CD4-positive, alpha-beta T cell treated with Interleukin-15 for 1 hour (primary cell): Measurements from ENCODE around the gene PANK4.
"Not testable (repeated sequence)": the region's sequence is repeated elsewhere in the genome, so short reads cannot be mapped to it uniquely, and the experiment has no call there.

ENCODE experiments used
- DNase-seq: peaks from one replicate; pipeline ENCODE4 v3.0.0-alpha.2; 2020

PANK4 gene

DNA sequence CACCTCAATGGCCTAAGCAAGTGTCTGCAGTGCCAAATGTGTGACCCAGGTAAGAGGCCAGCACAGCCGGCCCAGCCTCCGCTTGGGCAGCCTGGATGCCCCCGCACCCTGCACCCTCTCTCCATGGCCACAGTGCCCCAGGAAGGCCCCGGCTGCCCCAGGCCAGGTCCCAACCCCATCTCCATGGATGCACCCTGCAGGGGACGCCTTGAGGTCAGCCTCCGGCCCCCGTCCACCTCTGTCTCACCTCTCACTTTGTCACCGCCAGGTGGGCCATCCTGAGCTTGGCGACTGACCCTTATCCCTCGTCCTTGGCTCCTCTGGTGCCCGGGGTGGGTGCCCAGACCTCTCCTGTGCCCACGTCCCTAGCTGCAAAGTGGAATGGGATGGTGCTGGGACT lies 32.0 kb upstream of the PANK4 start:
- no peak for DNase-seq

DNA sequence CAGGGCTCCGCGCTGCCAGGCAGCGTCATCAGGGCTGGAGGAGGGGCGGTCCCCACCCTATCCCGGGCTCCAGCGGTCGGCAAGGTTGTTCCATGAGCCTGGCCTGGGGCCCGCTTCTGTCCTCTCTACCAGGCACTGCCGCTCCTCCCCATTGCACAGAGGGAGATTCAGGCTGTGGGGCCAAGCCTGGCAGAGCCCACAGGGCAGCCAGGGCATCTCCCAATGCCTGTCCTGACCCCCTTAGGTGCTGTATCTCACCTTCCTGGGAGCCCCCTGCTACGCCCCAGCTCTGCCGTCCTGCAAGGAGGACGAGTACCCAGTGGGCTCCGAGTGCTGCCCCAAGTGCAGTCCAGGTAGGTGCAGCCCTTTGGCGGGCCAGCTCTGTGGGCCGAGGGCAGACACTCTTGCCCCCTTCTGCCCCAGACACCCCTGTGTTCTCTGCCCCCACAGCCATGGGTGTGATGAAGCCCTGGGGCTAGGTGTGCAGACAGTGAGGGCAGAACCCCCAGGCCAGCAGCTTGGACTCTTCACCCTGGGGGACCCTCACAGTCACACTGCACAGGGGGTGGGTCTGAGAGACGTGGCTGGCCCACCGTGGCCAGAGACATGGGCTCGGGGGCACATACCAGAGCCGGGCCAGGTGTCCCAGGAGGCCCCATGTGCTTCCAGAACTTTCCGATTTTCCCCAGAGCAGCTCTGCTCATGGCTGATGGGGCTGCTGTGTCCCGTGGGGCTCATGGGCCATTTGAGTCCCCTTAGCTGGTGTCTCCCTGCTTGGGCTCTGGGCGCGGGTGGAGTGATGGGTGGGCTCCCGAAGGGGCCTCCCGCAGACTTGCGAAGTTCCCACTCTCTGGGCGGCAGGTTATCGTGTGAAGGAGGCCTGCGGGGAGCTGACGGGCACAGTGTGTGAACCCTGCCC lies 31.3 kb upstream of the PANK4 start:
- no peak for DNase-seq

DNA sequence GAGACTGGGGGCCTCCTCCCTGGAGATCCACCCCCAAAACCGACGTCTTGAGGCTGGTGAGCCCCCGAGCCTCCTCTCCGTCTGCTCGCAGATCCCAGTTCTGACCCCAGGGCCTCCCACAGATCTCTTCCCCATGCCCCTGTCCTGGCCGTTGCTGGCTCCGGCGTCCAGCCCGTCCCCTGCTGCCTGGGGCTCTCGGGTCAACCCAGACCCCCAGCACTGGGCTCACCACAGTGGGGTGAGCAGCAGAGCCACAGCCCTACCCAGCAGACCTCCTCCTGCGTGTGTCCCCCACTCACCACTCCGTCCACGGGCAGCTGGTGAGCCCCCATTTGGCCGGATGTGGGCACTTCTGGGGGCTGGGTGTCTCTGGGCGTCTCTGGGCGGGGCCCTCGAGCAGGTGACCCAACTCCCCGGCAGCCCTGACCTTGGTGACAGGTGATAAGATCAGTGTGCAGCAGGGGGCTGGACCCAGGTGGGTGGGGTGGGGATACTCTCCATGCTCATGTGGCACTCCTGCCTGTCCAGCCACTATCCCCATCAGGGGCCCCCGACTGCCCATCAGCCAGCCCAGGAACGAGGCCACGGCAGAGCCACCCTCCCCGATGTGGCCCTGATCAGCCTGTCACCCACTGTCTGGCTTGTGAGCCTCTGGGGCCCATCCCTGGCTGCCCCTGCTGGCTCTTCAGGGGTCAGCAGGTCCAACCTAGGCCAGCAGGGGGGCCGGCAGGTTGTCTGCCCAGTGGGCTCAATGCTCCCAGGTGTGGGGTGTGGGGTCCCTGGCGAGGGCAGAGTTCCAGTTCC lies 30.5 kb upstream of the PANK4 start:
- DNase-seq: peak; percentile 53

DNA sequence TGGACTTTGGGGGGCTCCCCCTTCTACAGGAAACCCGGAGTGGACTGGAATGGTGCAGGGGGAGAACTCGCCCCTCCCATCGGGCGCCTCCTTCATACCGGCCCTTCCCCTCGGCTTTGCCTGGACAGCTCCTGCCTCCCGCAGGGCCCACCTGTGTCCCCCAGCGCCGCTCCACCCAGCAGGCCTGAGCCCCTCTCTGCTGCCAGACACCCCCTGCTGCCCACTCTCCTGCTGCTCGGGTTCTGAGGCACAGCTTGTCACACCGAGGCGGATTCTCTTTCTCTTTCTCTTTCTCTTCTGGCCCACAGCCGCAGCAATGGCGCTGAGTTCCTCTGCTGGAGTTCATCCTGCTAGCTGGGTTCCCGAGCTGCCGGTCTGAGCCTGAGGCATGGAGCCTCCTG lies 29.9 kb upstream of the PANK4 start, which contains the start of gene TNFRSF14:
Gene TNFRSF14, plus strand, starts transcription at position 95 of the 401 bp plus-strand sequence. Its CDS starts 294 bp downstream, at position 389.
- peak; percentile 78 for DNase-seq

DNA sequence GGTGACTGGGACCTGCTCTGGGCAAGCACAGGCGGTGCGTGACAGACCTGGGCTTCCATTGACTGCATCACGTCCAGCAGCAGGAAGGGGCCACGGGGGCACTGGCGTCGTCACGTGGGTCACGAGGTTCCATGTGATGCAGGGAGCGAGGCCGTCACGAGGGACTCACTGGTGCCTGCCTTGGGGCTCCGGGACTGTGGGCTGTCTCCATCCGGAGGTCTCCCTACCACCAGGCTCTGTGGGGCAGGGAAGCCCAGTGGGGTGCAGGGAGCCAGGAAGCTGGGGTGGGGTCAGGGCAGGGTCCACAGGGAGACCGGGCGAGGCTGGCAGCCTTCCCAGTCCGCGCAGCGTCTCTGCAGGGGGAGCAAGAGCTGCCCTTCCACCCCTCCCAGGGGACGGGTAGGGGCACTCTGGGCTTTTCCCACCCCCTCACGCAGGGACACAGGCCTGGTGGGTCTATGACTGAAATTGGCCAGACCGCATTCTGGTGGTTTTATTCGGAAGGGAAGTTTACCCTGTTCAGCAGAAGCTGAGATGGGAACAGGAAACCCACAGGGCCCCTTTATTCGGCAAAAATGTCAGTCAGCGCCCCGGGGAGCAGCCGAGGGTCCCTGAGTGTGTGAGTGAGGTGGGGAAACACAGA lies 29.4 kb upstream of the PANK4 start:
- peak; percentile 86 for DNase-seq

DNA sequence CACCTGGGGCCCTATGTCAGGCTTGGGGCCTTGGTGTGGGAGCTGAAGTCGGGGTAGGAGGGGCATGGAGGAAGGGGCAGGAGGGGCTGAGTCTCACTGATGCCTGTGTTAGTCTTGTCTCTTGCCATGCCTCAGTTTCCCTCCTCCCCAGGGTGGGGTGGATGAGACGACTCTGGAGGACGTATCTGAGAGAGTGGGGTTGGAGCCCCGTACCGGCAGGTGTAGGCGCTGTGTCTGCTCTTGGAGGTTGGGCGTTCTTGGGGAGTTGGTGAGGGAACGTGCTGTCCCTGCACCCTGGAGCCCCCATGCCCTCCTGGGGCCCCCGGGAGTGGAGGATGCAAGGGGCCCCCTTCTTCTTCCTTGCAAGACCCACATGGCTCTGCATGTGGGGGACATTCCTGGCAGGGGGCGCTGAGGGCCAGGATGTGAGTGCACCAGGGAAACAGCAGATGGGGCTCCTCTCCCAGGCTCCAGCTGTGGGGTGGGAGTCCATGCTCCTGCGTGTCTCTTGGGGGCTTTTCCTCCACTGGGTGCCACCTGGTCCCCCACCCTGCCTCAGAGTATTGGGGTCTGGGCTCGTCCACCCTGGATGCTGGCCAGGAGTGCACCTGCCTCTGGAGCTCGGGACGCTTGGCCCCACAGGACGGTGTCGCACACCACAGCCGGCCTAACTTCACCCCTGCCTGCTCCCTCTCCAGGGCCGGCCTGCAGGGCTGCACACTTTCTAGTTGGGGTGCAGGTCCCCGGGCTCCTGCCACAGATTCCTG lies 28.4 kb upstream of the PANK4 start:
- peak; percentile 71 for DNase-seq

DNA sequence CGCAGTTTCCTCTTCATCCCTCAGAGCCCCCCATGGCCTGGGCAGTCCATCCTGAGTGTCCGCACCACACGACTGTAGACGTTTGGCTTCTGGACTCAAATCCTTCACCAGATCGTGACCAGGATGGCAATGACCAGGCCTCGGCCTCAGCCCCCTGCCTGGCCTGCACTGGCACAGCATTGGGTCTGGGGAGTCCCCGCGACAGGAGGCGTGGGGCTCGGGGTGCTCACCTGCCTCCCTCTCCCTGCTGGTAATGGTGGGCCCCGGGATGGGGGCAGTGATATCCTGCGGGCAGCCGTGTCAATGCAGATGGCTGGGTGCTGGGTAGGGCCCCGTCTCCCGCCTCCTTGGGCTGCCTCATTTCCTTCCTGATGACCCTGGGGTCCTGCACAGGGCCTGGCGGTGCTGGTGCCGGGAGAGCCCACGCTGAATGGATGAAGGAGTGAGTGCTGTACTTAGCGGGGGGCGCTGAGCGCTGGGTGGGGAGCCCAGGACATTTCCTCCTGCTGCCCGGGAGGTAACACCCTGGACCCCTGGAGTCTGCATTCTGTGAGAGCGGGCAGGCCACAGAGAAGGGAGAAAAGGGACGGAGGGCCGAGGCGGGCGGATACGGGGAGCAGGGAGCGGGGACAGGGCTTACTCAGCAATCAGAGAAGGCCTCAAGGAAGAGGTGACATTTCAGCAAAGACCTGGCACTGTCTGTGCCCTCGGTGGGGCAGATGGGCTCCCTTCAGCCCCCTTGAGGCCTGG lies 27.6 kb upstream of the PANK4 start:
- no peak for DNase-seq

DNA sequence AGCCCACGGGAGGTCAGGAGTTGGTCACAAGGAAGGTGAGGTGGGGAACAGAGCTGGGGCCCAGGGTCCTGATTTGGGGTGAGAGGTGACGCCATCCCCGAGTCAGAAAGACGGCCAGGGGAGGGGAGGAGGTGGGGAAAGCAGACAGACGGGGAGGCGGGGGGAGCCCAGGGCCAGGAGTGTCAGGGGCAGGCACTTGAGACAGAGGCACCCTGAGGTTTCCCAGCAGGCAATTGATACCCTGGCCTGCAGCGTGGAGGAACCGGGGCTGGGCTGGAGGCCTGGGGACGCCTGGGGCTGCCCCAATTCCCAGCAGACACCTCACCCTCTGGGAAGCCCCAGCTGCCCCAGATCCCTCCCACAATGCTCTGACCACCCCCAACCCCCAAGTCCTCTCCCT lies 26.7 kb upstream of the PANK4 start:
- DNase-seq: not testable (repeated sequence)

DNA sequence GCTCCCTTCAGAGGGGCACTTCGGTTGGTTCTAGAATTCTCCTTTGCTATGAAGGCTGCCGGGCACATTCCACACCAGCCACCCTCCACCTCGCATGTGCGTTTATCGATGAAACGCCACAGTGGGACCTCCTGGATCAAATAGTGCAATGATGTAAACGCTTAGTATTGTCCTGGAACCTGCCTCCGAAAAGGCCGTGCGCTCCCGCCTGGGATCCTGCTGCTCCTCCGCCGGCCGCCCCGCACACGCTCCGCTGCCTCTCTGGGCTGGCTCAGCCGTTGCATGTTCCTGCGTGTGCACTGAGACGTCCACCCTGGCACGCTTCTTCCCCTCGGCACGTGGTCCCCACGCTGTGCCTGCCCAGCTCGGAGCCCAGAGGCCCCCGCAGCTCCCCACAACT lies 25.8 kb upstream of the PANK4 start:
- no peak for DNase-seq

DNA sequence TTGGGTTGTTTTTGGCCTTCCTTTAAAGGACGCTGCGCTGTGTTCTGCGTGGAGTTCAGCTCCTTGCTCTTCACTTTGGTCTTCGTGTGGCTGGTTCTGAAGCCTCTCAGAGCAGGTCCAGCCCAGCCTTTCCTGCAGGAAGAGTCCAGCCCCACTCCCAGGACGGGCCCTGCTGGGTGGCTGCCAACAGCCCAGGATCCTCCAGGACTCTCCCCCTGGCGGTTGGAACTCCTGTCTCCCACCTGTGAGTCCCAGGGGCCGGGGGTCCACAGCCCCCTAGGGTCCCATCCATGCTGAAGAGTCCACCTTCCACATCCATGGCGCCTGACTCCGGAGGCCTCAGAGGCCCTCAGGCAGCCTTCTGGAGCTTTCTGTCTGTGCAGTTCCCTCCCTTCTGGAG lies 25.1 kb upstream of the PANK4 start:
- not testable (repeated sequence) for DNase-seq

DNA sequence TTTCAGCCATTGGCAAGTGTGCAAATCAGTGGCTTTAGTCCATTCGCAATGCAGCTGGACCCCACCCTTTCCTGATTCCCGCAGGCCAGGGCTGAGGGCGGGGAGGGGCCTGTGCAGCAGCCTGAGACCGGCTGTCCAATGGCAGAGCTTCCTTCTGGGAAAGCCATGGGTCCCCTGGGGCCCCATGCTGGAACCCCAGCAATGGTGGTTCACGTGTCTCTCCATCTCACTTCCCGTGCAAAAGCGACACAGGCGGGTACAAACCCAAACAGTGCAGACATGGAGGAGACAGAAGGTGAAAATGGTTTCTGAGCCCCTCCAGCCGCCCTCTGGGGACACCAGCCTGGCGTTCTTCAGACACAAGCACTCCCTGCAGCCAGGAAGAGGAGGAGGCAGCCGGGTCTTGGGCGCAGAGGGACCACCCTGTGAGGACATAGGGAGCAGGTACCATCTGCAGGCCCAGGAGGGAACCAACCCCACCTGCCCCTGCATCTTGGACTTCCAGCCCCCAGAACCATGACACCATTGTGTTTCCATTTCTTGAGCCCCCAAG lies 24.0 kb upstream of the PANK4 start:
- not testable (repeated sequence) for DNase-seq

DNA sequence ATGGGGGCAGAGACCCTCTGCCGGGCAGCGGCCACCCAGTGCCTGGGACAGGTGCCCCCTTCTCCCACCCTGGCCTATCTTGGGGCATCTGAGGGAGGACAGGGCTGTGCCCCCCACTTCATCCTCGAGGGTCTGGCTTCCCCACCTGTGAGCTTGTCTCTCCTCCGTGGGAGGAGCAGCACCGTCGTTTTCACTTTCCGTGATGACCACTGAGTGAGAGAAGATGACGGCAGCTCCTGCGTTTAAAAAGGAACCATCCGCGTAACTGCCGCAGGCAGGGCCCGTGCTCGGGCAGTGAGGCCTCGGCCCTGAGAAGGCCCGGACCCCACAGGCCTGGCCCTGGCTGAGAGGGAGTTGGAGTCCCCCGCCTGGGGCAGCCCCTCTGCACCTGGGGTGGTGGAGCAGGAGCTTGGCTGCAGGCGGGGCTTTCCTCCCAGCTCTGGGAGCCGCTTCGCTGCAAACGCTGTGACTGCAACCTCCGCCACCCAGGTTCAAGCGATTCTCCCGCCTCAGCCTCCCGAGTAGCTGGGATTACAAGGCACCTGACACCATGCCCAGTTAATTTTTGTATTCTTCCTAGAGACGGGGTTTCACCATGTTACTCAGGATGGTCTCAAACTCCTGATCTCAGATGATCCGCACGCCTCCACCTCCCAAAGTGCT lies 23.1 kb upstream of the PANK4 start:
- DNase-seq: not testable (repeated sequence)

DNA sequence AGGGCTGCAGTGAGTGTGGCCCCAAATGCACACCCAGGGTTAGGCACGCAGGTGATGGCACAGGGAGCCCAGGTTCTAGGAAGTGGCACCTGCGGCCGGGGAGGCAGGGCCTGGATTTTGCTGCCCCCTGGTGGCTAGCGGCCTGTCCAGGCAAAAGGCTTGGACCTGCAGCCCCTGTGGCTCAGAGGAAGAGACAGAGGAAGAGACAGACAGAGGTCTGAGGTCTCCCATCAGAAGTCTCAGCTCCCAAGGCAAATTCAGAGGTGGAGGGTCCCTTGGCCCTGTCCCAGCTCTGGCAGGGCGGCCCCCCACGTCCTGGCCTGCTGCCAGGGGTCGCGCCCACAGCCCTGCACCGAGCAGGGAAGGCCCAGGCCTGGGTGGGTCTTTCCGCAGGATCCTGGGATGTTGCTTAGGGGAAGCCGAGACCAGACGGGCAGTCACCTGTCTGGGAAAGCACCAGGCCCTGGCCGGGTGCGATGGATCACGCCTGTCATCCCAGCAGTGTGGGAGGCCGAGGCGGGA lies 21.7 kb upstream of the PANK4 start:
- DNase-seq: peak; percentile 88

DNA sequence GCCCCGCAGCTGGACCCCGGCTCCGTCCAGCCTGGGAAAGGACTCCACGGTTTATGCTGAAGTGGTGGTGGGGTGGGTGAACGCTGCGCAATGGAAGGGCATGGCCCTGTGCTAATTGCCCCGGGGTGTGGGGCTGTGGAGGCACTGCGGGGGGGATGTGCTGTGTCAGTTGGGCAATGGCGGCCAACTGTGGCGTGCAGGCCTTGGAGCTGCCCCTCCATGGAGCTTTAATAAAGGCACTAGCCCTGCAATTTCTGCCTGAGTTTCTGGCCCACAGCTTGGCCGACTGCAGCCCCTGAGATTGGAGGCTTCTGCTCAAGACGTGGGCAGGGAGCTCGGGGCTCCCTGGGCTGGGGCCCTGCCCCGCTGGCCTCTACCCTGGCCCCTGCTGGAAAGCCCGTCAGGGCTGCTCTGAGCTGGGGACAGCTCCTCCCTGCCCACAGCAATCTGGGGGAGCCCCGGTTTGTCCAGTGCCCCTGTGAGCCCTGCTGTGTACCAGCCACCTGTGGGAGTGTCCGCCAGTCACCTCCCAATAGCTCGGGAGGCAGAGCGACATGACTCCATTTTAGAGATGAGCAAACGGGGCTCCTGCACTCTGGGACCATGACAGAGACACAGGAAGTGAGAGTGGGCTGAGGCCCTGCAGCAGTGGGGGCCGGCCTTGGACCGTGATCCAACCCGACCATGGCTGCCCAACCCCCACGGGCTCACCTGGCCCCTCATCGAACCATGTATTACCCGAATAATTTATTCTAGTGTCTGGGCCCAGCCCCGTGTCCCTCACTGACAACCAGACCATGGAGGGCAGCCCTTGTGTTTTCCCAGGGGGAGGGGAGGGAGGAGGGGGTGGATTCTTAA lies 21.0 kb upstream of the PANK4 start:
- no peak for DNase-seq

DNA sequence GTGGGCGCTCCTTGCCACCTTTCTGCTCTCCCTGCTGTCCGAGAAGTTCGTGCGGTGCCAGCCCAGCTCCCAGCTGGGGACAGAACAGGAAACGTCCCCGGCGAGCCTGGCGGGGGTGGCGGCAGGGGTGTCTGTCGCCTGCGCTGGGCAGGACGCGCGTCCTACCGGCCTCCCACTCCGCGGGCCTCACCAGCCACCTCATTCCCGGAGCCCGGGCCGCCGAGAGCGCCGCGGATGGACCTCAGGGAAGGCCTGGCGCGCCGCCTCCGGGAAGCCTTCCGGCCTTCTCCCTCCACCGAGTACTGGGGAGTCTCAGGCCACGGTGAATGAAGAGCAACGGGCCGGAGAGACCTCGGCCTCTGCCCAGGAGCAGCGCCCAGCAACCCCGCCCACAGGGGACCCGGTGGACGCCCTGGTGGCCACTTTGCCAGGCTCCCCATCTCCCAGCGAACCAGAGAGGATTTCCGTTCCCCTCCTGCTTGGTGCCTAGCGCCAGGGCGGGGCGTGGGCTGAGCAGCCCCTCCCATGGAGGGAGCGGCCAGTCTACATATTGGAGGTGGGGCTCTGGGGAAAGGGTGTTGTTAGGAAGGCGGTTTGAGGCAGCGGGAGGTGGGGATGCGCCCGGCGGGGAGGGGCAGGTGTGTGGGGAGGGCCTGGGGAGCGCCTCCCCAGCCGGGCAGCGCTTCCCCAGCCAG lies 20.3 kb upstream of the PANK4 start:
- DNase-seq: peak; percentile 90

DNA sequence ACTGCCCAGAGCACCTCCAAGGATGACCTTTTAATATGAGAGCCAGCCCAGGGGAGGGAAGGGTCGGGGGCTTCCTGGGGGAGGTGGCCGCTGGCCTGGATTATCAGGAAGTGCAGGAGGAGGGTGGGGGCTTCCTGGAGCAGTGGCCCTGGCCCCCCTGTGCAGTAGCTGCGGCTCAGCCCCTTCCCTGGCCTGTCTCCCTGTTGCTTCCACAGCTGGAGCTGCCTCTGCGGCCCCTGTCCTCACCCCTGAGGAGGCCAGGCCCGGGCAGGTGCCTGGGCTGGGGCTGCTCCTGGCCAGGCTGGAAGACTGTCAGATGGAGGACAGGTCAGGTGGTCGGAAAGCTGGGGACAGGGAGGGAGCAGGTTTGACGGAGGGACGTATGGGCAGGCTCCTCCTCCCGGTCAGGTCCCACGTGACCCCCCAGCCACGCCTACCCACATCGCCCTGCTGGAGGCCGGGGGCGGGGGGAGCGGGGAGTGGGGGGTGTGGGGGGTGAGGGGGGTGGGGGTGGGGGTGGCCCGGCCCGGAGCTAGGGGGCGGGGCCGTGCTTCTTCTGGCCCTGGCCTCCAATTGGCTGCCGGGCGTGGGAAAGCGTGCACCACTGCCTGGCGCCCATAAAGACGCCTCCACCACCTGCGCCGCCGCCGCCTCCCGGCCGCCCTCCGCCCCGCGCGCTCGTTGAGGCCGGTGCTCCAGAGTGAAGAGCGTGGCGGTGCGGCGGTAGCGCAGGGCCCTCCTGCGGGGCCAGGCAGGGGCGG lies 19.5 kb upstream of the PANK4 start:
- peak; percentile 95 for DNase-seq

DNA sequence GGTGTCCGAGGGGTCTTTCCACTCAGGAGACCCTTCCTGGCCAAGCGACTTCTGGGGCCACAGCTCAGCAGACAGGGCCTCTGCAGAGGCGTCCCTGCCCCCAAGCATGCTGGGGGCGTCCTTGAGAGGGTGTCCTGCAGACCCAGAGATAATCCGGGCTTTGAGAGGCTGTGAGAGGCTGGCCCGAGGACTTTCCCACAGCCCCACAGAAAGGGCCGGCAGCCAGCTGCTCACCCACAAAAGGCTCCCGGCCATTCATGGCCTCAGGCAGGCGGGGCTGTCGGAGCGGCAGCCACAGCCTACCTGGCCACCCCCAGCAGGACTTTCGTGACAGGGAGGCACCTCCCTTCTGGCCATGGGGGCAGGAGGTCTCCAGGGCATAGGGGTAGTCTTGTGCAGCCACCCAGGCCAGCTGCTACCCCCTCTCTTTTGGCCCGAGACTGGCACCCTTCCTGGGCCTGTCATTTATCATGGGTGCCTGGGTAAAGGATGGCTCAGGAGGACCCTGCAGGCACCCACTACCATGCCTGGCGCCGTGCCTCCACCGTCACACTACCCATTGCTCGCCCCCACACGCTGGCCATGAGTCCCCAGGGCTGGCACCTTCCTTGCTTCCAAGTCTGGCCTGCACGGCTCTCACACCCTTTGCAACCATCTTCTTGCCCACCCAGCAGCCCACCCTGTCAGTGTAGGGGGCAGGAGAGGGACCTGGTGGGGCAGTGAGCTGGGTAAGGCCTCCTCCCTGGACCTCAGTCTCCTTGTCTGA lies 18.7 kb upstream of the PANK4 start:
- DNase-seq: no peak
